HG02763 (cell line): Measurements from ENCODE around the gene SORCS2.

Source experiments
- ATAC-seq: cut with Tn5 transposase; IDR thresholded peaks from one replicate; pipeline ENCODE4 v1.9.1; 2021; ENCODE audit warnings: mild to moderate bottlenecking, moderate library complexity; ENCODE audit not compliant: unreplicated experiment

SORCS2 gene

DNA sequence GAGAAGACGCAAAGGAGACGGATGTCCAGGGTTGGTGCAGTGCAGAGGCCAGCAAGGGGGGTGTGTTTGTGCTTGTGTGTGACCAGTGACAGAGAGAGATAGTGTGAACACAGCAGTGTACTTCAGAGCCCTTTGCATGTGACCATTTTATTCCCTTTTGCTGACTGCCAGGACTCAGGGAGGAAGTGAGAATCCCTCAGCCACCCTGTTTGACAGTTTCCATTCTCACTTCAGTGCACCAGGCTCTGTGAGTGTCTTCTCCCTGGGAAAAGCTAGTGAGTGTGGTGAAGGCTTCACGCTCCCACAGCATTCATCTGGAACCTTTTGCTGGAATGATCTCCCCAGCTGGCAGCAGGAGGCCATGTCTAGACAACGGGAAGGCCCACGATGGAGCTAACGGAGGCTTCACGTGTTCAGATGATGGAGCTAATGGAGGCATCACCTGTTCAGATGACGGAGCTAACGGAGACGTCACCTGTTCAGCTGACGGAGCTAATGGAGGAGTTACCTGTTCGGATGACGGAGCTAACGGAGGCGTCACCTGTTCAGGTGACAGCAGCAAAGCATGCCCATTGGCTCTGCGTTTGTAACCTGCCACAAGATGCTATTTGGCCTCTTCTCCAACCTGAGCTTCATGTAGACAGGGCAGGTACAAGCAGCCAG is 551.9 kb downstream of the SORCS2 start:
- ATAC-seq = no peak

DNA sequence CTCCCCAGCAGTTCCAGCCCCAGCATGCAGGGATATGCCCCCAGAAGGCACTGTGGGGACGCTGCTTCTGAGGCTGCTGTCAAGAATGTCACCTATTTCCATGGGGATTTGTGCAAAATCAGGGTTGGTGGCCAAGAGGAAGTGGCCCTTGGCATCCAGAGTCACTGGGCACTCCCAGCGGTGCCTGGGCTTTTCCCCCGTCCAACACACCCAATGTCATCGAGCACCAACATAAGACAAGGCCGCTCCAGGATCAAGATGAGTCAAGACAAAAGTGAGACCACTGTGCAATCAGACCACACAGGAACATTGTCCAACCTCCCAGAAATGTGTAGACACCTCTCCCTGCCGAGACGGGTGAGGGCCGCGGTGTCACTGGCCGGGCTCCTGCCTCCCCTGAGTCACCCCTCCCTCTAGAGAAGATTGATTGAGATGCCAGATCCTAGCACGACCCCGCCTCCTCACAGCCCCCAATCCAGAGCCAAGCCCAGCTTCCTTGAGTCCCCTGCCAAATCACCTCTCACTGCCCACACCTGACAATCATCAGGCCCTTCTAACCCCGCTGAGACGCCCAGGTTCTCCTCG is 553.1 kb downstream of the SORCS2 start:
- no peak for ATAC-seq

DNA sequence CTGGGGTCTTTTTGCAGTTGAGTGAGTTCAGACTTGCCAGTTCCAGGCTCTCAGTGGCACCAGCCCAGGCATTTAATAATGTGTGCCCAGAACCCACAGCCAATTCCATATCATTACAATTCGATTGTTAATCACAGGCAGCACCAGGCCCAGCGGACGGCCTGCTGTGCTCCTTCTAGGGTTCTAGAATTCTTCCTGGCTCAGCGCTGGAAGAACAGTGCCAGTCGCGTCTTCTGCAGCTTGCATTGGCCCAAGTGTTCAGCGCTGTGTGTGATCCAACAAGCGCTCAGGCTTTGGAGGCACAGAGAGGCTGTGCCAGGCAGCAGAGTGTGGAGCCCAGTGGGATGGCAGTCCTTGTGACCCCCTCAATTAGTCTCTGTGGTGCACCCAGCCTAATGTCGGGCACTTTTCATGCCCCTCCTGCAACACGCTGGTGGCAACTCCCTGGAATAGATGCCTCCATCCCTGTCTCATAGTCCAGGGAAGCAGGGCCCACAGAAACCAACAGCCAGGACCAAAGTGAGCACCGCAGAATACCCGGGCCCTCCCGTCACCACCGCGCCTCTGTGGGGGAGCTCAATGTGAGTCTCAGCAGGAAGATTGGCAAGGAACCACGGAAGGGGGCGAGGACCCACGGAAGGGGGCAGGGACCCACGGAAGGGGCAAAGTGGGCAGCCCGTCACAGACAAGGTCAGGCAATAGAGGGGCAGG is 554.2 kb downstream of the SORCS2 start:
- no peak for ATAC-seq

DNA sequence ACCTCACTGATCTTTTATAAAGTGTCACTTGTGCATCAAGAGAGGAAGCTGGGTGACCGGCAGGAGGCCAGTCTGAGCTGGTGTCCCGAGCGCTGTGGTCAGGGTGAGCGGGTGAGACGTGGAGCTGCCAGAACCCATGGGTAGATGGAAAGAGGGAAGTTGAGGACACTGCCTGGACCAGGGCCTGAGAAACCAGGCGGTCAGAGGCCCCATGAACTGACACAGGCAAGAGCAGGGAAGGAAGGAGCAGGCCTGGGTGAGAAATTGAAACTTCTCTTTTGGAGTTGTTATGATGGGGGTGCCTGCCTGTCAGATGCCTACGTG is 554.7 kb downstream of the SORCS2 start:
- ATAC-seq = no peak

DNA sequence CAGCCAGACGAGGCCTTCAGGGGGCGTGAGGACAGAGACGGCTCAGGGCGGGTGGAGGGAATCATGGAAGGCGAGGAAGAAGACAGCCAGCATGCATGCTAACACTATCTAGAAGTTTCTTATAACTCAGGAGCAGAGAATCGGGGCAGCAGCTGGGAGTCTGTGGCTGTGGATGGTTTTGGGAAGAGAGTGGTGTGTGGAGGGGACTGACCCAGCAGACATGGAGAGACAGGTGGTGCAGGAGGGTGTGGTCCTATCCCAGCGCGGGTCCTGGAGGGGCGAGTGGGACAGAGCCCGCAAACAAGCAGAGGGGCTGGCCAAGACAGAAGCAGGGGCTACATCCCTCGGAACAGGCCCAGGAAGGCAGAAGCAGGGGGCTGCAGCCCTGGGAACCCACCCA is 555.2 kb downstream of the SORCS2 start:
- ATAC-seq = no peak

DNA sequence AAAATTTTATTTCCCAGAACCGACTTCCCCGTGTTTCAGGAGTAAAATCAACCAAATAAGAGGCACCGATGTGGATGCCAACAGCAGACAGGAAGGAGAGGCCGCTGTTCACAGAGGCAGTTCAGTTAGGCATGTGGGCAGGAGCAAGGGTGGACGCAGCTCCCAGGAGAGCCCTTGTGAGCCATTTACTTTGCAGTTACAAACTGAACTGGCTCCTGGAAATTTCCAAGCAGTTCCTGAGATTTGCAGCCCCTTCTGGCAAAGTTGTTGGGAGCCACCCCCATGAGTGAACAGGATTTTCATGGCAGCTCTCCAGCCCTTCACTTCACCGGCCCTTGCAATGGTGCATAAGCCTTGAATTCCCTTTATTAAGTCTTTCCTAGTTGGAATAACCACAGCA is 558.2 kb downstream of the SORCS2 start:
- no peak for ATAC-seq

DNA sequence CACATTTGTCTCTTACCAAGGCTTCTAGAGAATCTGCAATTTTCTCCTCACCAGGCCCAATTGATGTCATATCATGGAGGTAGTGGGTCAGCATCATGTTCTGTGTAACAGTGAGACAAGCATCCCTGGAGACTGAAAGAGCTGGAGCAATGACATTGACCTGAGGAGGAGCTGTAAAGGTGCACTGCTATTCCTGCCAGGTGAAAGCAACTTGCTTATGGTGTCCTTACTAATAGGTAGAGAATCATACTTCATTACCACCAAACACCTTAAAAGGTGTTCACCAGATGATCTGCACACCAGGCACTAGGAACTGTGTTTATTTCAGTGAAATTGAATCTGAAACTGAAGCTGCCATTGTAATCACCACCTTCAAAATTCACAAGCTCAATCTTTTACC is 558.6 kb downstream of the SORCS2 start:
- ATAC-seq = no peak

DNA sequence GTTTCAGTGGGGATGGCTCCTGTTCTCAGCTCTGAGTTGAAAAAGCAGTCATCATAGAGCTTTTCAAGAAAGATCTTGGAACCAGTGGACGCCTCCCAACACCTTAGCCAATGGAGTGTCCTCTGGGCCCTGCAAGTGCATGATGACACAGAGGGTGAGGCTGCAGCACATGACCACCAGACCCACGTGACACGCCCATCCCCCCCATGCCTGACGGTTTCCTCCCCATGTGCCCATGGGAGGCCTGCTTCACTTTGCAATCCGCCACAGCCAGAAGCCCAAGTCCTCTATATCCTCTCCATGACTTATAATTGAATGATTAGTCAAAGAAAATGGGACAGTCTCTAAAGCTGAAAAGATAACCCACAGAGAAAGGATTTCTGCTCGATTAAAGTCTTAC is 560.3 kb downstream of the SORCS2 start:
- ATAC-seq = no peak

DNA sequence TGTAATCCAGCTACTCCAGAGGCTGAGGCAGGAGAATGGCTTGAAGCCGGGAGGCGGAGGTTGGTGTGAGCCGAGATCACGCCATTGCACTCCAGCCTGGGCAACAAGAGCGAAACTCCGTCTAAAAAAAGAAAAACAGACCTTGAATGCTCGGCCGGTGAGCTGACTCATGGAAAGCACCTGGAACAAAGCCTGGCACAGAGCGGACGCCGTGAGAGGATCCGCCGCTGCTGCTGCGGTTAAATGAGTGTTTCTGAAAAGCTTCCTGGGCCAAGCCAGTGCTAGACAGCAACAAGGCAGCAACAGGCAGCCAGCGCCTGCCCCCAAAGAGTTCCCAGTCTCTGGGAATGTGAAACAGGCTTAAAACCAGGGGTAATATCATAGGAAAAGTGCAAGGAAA is 560.9 kb downstream of the SORCS2 start:
- no peak for ATAC-seq

DNA sequence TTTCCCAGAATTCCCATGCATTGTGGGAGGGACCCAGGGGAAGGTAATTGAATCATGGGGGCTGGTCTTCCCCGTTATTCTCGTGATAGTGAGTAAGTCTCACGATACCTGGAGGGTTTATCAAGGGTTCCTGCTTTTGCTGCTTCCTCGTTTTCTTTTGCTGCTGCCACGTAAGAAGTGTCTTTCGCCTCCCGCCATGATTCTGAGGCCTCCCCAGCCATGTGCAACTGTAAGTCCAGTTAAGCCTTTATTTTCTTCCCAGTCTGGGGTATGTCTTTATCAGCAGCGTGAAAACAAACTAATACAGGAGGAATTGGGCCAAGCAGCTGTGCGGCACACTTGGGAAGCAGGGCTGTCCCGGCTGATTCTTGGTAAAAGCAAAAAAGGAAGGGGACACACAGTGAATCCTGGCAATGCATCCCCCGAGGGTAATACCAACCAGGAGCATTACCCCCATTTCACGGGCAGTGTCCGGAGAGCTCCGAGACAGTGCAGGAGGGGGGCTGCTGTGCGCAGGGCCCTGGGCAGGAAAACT is 561.7 kb downstream of the SORCS2 start:
- no peak for ATAC-seq

DNA sequence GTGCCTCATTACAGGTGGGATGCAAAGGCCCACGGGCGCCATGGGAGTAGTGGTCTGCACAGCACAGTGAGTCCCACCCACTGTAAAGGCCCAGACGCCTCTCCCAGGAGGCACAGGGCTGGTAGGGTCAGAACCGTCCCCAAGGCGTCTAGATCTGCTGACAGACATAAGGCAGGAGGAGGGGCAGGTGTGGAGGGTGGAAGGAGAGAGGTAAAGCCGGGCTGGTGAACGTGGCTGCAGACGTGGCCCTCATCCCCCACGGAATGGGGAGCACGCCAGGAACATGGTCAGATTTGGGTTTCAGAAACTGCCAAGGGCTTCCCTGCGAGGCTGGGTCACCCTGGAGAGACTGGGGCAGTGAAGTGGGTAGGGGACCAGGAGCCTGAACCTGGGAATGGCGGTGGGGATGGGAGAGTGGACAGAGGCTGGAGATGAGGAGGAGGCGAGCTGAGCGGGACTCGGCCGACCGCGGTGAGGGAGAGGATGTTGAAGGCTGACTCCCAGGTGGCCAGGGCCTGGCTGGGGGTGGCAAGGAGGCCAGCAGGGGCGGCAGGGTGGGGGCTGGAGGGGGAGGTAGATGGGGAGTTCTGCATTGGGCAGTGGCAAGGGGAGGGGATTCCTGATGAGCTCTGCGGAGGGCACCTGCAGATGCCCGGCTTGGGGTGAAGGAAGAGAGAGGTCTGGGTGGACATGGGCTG is 562.4 kb downstream of the SORCS2 start:
- no peak for ATAC-seq

DNA sequence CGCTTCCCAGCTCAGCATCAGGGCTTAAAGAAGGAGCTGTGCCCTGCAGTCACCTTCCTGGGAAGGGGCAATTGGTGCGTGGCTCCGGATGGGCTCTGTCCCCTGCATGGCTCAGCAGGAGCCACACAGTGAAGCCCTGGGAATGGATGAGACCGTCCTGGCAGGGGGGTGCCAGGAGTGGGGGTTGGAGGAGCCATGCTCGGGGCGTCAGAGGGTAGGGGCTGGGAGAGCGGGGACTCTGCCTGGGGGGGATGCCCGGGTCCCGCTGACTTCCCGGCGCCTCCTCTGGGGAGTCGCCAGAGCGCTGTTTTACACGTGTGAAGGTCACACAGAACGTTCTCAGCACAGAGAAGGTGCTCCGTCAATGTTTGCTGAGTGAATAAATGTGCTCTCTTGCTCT is 563.2 kb downstream of the SORCS2 start:
- ATAC-seq = no peak

DNA sequence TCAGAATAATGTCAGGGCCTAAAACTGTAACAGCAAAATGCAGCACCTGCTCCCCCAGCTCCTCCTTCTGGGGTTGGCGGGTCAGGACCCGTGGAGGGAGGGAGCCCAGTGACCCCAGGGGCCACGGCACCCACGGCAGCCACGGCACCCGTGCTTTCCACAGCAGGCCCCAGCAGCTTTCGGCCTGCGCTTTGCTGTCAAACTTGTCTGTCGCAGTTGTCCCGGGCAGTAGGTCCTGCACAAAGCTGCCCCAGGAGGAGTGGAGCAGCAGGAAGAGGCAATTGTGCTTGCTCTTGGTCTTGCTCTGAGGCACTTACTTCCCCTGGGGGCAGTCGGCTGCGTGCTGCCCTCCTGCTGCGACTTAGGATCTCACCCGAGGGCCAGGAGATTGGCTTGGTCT is 563.7 kb downstream of the SORCS2 start:
- no peak for ATAC-seq

DNA sequence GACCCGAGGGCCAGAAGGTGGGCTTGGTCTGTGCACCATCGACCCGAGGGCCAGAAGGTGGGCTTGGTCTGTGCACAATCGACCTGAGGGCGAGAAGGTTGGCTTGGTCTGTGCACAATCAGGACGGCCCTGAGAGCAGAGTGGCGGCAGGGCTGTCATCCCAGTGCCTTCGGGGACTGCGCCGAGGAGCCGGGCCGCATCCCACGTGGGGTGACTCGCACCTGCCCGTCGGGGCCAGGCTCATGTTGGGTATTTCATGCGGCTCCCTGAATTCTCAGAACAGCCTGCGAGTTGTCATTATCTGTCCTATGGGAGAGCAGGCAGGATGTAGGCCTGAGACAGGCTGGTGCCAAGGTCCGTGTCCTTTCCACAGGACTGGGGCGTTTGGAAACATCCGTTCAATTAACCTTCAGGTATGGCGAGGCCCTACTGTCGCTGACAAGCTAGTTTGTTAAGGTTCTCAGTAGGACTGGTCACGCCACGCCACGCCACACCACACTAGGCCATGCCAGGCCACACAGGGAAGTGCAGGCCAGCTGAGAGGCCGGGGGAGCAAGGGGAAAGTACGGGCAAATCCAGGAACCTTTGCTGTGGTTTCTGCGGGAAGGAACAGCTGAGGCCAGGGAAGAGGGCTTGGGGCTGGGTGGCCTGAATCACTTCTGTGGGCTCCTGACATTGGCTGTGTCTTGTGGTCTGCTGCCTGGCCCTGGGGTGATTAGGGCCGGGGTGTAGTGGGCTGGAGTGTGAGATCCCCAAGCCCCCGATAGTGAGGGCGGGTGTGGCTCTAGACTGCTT is 564.4 kb downstream of the SORCS2 start:
- no peak for ATAC-seq

DNA sequence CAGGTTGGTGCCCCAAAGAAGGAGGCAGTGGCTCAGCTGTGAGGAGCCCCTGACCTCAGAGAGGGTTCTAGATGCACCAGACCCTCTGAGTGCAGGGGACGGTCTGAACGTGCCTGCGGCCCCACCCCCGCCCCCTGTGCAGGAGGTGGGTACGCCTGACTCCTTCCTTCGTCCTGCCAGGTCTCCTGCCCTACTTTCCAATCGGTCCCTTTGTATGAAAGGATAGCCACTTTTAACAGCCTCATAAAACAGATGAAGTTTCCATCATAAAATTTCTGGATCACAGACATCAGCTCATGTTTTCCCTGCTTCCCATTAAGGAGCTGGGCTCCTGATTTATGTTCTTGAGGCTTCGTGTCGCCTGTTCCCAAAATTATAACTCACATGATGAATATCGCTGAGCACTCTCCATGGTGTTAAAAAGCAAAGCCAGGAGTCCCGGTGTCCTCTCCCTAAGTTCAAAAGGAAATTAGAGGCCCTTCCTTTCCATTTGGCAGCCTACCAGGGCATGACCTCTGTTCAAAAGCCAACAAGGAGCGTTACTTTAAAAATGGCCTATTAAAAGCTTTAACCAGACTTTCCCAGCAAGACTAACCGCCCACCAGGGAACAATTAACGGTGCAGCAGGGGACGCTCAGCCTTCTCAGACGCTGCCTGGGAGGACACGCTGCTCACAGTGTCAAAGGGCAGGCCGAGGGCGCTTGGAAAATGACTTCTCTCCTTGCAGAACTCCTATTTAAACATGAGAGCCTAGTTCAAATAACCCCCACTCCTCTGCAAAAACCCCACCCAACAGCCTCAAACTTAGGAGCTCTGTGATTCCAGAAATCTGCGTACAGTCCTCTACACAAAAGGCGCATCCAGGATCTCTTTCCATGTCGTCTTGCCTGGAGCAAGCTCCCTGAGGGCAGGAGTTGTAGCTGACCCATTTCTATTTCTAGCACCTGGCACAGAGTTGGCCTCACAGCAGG is 565.4 kb downstream of the SORCS2 start:
- no peak for ATAC-seq

DNA sequence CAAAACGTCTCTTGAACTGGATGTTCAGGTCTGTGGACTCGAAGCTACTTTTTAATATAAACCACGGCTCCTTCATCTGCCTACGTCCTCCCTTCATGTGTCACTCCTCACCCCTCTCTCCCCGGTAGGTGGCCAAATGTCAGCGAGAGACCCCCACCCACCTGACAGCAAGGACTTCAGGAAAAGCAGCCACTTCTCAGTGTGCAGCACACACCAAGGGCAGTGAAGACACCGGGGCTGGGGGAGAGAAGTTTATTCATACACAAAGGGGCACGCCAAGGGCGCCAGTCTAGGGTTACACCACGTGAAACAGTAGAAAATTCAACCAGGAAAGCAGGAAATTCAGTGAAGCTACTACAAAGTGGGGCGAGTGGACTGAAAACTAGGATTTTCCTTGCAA is 566.1 kb downstream of the SORCS2 start:
- no peak for ATAC-seq

DNA sequence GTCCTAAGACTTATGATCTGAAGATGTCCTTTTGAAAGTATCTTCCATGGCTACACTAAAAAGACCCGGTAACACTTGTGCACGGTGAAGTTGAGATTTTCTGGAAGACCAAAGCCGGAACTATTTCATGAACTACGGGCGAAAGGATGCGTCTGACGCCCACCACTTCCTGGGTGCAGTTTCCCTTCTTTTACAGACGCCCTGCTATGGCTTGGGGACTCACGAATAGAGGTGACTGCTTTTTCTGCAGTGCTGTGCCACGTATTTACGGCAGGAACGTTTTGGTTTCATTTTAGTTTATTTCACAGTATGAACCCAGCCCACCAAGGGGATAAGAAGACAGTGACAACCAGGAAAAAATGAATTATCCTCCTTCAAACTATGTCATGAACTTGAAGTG is 566.9 kb downstream of the SORCS2 start:
- no peak for ATAC-seq

DNA sequence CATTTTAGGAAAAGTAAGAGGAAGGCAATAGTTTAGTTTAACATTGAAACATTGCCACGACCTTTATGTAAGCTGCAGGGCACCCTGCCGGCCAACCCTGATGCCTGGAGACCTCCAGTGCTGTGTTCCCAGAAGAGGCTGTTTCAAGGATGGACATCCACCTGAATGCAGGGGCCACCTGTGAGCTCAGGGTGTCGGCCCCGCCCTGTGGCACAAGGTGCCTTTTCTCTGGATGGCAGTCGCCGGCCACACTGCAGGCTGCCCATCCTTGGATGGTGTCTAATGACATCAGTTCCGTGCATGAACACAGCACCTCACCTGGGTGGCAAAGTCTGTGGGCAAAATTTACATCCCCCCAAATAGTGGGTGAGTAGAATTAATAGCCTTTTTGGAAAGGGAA is 567.3 kb downstream of the SORCS2 start:
- no peak for ATAC-seq

DNA sequence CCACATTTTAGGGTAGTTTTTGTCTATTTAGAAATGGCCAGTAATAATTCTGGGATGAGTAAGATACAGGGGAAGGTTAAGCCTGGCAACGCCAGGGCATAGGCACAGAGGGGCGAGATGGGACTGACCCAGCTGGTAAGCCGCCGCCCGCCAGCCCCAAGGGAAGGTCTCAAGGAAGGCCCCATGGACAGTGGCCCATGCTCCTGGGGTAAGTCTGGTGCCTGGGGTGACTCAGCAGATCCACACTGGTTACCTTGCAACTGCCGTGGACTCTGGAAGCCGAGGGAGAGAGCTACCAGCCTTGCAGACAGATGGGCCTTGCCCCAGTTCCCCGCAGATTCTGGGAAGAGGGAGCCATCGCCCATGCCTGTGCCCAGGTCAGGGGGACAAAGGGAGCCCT is 567.9 kb downstream of the SORCS2 start:
- ATAC-seq = no peak

DNA sequence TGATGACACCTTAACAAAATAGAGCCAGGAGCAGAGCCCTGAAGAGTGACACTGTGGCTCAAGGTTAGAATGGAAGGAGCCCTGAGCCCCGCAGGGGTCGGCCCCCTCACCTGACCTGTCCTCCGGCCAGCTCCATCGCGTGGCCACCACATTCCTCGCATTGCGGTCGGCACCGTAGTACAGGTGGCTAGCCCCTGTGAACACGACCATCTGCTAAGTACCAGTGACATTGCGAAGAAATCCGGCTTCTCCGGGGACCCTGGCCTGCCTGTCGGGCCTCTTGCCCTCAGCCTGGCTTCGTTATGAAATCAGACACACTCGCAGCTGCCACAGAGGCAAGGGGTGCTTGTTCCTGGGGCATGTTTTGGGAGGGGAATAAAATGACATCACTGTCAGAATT is 568.4 kb downstream of the SORCS2 start:
- no peak for ATAC-seq
